Measurements from ENCODE around the gene PFKP. TPM values are rescaled to one million over a fixed set of nuclear protein-coding genes. Genes with fewer than 3 reads are reported as not detected.

Gene PFKP
- total RNA-seq, 2 experiments from 2014 or later: 32.2 to 38.9 TPM

- H3K9me3 Mint-ChIP-seq: no peaks in the 10 kb centered on the region
- no peaks in the 10 kb centered on the region for H3K27me3 Mint-ChIP-seq
- Histone ChIP-seq H3K4me1 (ENCODE audit: insufficient read depth, low read length) (peaks cover 10% of the 10 kb centered on the region), H3K4me3 (ENCODE audit: low read length) (no peak overlapping the region), H3K36me3 (ENCODE audit: insufficient read depth, low read length) (peaks cover 57% of the 10 kb centered on the region), H3K27me3 (ENCODE audit: control insufficient read depth in 1 of 2, insufficient read depth in 2 of 2, low read length in 2 of 2) (no peaks in the 10 kb centered on the region), H3K27ac (ENCODE audit: low read depth in 1 of 2, low read length in 2 of 2) (no peak overlapping the region), H3K9me3 (ENCODE audit: control insufficient read depth in 1 of 2, insufficient read depth in 1 of 2, low read length in 2 of 2) (no peaks in the 10 kb centered on the region)
- ChIA-PET POLR2A (no interaction called here), CTCF (no interaction called here)
- no peak overlapping the region for H3K27ac Mint-ChIP-seq
- DNase-seq (no peak), ATAC-seq (ENCODE audit: poor library complexity) (no peak)
- TF ChIP-seq CTCF (IDR thresholded peaks at IDR 0.05): no peak
- peaks cover 7% of the 10 kb centered on the region for H3K4me1 Mint-ChIP-seq (ENCODE audit: low read depth)
- intact Hi-C loops (cut with DNase I, micrococcal nuclease): no loop called here
- H3K36me3 Mint-ChIP-seq (ENCODE audit: low read depth): peaks cover 70% of the 10 kb centered on the region
- H3K4me3 Mint-ChIP-seq: no peak overlapping the region
Observed at GRCh38 chr10:3100093-3100792, 32.9 kb downstream of the PFKP start.

GRCh38 chr10:3100856-3101640 is 33.7 kb downstream of the PFKP start:
- H3K9me3 Mint-ChIP-seq: no peaks in the 10 kb centered on the region

More at GRCh38 chr10:3100856-3101640, 33.7 kb downstream of the PFKP start:
- intact Hi-C loops (cut with DNase I, micrococcal nuclease): no loop called here
- Histone ChIP-seq H3K4me1 (ENCODE audit: insufficient read depth, low read length) (peaks cover 6% of the 10 kb centered on the region), H3K36me3 (ENCODE audit: insufficient read depth, low read length) (peaks cover 65% of the 10 kb centered on the region), H3K9me3 (ENCODE audit: control insufficient read depth in 1 of 2, insufficient read depth in 1 of 2, low read length in 2 of 2) (no peaks in the 10 kb centered on the region), H3K27ac (ENCODE audit: low read depth in 1 of 2, low read length in 2 of 2) (no peak overlapping the region), H3K4me3 (ENCODE audit: low read length) (no peak overlapping the region), H3K27me3 (ENCODE audit: control insufficient read depth in 1 of 2, insufficient read depth in 2 of 2, low read length in 2 of 2) (no peaks in the 10 kb centered on the region)
- H3K4me1 Mint-ChIP-seq (ENCODE audit: low read depth): no peaks in the 10 kb centered on the region
- no peaks in the 10 kb centered on the region for H3K27me3 Mint-ChIP-seq
- TF ChIP-seq CTCF (IDR thresholded peaks at IDR 0.05): no peak
- peaks cover 71% of the 10 kb centered on the region for H3K36me3 Mint-ChIP-seq (ENCODE audit: low read depth)
- ATAC-seq (ENCODE audit: poor library complexity) (no peak), DNase-seq (no peak)
- H3K4me3 Mint-ChIP-seq: no peak overlapping the region
- no peak overlapping the region for H3K27ac Mint-ChIP-seq
- ChIA-PET CTCF (no interaction called here), POLR2A (no interaction called here)

Data from CD4-positive, alpha-beta T cell (primary cell).